Stomach (tissue), 9 donors: Measurements from ENCODE around the gene UBA1. TPM values are rescaled to one million over a fixed set of nuclear protein-coding genes. Genes with fewer than 3 reads are reported as not detected.

ENCODE experiments used
- DNase-seq, 2 donors: peaks; one replicate each; pipeline versions ENCODE4 v3.0.0 to v3.0.0-alpha.2; 2013 to 2019
- H3K27ac ChIP-seq, 5 donors: fragments of 200-600 bp in 4 of 5; sonication (generic) in 4 of 5; one replicate each; pipeline ENCODE4 v1.5.1; 2013 to 2019; ENCODE audit warnings: mild to moderate bottlenecking in 1 of 5, moderate library complexity in 1 of 5
- H3K27me3 ChIP-seq, 3 donors: fragments of 200-600 bp; sonication (generic); one replicate each; pipeline ENCODE4 v1.5.1; 2017 to 2019; ENCODE audit warnings: mixed run types in 1 of 3
- H3K36me3 ChIP-seq, 4 donors: fragments of 200-600 bp; sonication (generic); 1 replicate in 3 of 4; 2 replicates in 1 of 4; pipeline ENCODE4 v1.5.1; 2016 to 2019
- H3K4me1 ChIP-seq, 4 donors: fragments of 200-600 bp; sonication (generic); one replicate each; pipeline ENCODE4 v1.5.1; 2016 to 2019
- H3K4me3 ChIP-seq, 4 donors: fragments of 200-600 bp; sonication (generic) in 3 of 4; one replicate each; pipeline ENCODE4 v1.5.1; 2016 to 2019; ENCODE audit warnings: mild to moderate bottlenecking in 1 of 4
- H3K9me3 ChIP-seq, 4 donors: fragments of 200-600 bp; sonication (generic); one replicate each; pipeline ENCODE4 v1.5.1; 2016 to 2019
- CTCF ChIP-seq, 7 experiments: fragments of 450-650 bp in 4 of 7; fragments of 200-600 bp in 3 of 7; sonication (generic) in 3 of 7; IDR thresholded peaks; one replicate each; pipeline ENCODE4 v1.5.1; 2016 to 2019; ENCODE audit warnings: antibody characterized with exemption in 7 of 7, control low read depth in 2 of 7, mild to moderate bottlenecking in 1 of 7
- EP300 ChIP-seq: sonication (generic); formaldehyde crosslinking; IDR thresholded peaks from one replicate; pipeline ENCODE4 v1.6.1; 2017; ENCODE audit warnings: antibody characterized with exemption
- POLR2A ChIP-seq, 4 donors: fragments of 450-650 bp; IDR thresholded peaks; one replicate each; pipeline ENCODE4 v1.6.1; 2016; ENCODE audit warnings: antibody characterized with exemption in 4 of 4, control low read depth in 2 of 4, mild to moderate bottlenecking in 1 of 4, moderate library complexity in 1 of 4
- POLR2AphosphoS5 ChIP-seq, 3 donors: sonication (generic); formaldehyde crosslinking; IDR thresholded peaks; one replicate each; pipeline ENCODE4 v1.6.1; 2016; ENCODE audit warnings: antibody characterized with exemption in 3 of 3
- WGBS, 5 donors: extraction: QIAGEN DNeasy Blood & Tissue Kit in 3 of 5; methylation state at CpG; one replicate each; pipeline versions ENCODE4 v1.1.5 to v1.1.7; 2013 to 2018; 5-methylcytosine and 5-hydroxymethylcytosine counted together
- intact Hi-C: fragments of 100-400 bp; cut with DNase I; formaldehyde crosslinking; loops from one replicate; pipeline ENCODE4 v1.15.1; 2023; ENCODE audit warnings: low total_unique reads
- polyA plus RNA-seq, 3 donors: library from polyadenylated mRNA; stranded (reverse); fragments of 200-250 nt; gene quantifications; one replicate each; pipeline ENCODE4 v1.2.3, GENCODE V29; 2013
- total RNA-seq, 5 donors: library from RNA; depleted of rRNA; stranded (reverse); fragments of >200 nt; gene quantifications; one replicate each; pipeline versions ENCODE4 v1.1.0 to v1.2.3, GENCODE V29; 2014 to 2016
- donor health status: healthy with polysubstance abuse.
- donor health status: Bipolar disorder and iron deficiency.
- donor health status: healthy.

Gene UBA1
- total and polyA plus RNA-seq, 8 donors: 59.3 to 278 (median 86.9) TPM

DNA sequence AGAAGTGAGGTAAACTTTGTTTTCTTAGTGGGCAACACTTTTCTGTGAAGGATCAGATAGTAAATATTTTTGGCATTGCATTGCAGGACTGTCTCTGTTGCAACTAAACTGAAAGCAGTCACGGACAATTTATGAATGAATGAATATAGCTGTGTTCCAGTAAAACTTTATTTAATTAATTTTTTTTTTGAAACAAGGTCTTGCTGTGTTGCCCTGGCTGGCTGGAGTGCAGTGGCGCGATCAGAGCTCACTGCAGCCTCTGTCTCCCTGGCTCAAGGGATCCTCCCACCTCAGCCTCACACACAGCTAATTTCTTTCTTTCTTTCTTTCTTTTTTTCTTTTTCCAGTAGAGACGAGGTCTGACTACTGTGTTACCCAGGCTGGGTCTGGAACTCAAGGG, 32.8 kb upstream of the UBA1 start:
- H3K9me3 ChIP-seq: peaks cover 0 to 19% (median 9%) of the 10 kb centered on the region in 4 donors
- 71 to 88% (median 83%) methylated on average over 4 of the region's 4 CpGs for WGBS, 5 donors

DNA sequence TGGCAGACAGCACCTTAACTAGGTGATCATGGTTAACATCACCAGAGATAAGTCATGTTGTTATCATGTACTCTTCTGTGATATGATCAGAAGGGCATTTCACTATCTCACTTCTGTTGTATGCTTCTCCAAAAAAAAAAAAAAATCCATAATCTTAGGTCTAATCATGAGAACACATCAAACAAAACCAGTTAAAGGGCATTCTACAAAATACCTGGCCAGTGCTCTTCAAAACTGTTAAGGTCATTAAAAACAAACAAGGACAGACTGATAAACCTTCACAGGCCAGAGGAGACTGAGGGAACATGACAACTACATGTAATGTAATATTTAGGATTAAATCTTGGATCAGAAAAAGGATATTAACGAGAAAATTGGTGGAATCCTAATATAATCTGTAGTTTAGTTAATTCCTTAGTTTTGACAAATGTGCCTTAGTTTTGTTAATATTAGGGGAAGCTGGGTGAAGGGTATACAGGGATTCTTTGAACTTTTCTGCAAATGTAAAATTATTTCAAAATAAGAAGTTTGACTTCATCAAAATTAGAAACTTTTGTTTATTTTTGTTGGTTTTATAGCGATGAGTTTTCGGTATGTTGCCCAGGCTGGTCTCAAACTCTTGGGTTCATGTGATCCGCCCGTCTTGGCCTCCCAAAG, 30.6 kb upstream of the UBA1 start:
- no peak for TF ChIP-seq POLR2A (IDR thresholded peaks at IDR 0.05)
- no peak for TF ChIP-seq POLR2AphosphoS5 (IDR thresholded peaks at IDR 0.05)
- TF ChIP-seq EP300: no peak
- no peak for TF ChIP-seq CTCF (IDR thresholded peaks at IDR 0.05)
- H3K27ac ChIP-seq: no peak overlapping the region
- no peaks in the 10 kb centered on the region for H3K27me3 ChIP-seq
- DNase-seq: no peak
- WGBS, 5 donors: 84 to 99% (median 96%) methylated on average over 5 of the region's 5 CpGs
- H3K4me1 ChIP-seq: no peaks in the 10 kb centered on the region
- intact Hi-C loops: no loop called here
- H3K4me3 ChIP-seq: no peak overlapping the region
- H3K36me3 ChIP-seq: peaks cover 0 to 8% (median 2%) of the 10 kb centered on the region in 4 donors
- peaks cover 0 to 22% (median 9%) of the 10 kb centered on the region in 4 donors for H3K9me3 ChIP-seq

More for the DNA sequence above, 32.8 kb upstream of the UBA1 start:
- Histone ChIP-seq H3K4me3 (no peak overlapping the region), H3K36me3 (peaks cover 0 to 24% (median 16%) of the 10 kb centered on the region in 4 donors), H3K27ac (no peak overlapping the region), H3K27me3 (peaks cover 0 to 8% (median 0%) of the 10 kb centered on the region in 3 donors), H3K4me1 (no peaks in the 10 kb centered on the region)
- TF ChIP-seq POLR2AphosphoS5 (IDR thresholded peaks at IDR 0.05): no peak
- no peak for TF ChIP-seq POLR2A (IDR thresholded peaks at IDR 0.05)
- no peak for TF ChIP-seq EP300
- TF ChIP-seq CTCF (IDR thresholded peaks at IDR 0.05): no peak
- DNase-seq: no peak
- intact Hi-C loops: no loop called here

DNA sequence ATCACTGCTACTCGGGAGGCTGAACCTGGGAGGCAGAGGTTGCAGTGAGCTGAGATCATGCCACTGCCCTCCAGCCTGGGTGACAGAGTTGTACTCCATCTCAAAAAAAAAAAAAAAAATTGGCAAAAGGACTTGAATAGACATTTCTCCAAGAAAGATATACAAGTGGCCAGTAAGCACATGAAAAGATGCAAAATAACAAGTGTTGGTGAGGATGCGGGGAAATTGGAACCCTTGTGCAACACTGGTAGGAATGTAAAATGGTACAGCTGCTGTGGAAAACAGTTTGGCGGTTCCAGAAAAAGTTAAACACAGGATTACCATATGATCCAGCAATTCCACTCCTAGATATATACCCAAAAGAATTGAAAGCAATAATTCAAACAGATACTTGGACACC, 29.2 kb upstream of the UBA1 start:
- WGBS, 5 donors: 93 to 100% (median 99%) methylated on average over 3 of the region's 3 CpGs

DNA sequence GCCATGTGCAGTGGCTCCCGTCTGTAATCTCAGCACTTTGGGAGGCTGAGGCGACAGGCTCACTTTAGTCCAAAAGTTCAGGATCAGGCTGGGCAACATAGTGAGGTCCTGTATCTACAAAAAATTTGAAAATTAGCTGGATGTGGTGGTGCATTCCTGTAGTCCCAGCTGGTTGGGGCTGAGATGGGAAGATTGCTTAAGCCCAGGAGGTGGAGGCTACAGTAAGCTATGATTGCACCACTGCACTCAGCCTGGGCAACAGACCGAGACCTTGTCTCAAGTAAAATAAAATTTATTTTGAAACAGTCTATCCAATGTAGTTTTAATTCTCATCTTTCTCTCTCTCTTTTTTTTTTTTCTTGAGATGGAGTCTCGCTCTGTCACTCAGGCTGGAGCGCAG, 27.5 kb upstream of the UBA1 start:
- Histone ChIP-seq H3K4me1 (no peaks in the 10 kb centered on the region), H3K27ac (no peak overlapping the region), H3K36me3 (peaks cover 0 to 32% (median 24%) of the 10 kb centered on the region in 4 donors), H3K9me3 (peaks cover 0 to 16% (median 5%) of the 10 kb centered on the region in 4 donors), H3K27me3 (peaks cover 0 to 6% (median 0%) of the 10 kb centered on the region in 3 donors), H3K4me3 (no peak overlapping the region)
- intact Hi-C loops: no loop called here
- WGBS, 5 donors: 92 to 96% (median 95%) methylated on average over 5 of the region's 5 CpGs
- peak in 1 of 2 donors; percentile 23 for DNase-seq
- no peak for TF ChIP-seq CTCF (IDR thresholded peaks at IDR 0.05)
- TF ChIP-seq EP300: no peak

More for the DNA sequence above, 29.2 kb upstream of the UBA1 start:
- intact Hi-C loops: no loop called here
- Histone ChIP-seq H3K36me3 (peaks cover 0 to 15% (median 8%) of the 10 kb centered on the region in 4 donors), H3K27me3 (peaks cover 0 to 6% (median 0%) of the 10 kb centered on the region in 3 donors), H3K27ac (no peak overlapping the region), H3K4me3 (no peak overlapping the region), H3K9me3 (peaks cover 0 to 16% (median 5%) of the 10 kb centered on the region in 4 donors), H3K4me1 (no peaks in the 10 kb centered on the region)
- no peak for TF ChIP-seq POLR2A (IDR thresholded peaks at IDR 0.05)
- TF ChIP-seq POLR2AphosphoS5 (IDR thresholded peaks at IDR 0.05): no peak
- TF ChIP-seq CTCF (IDR thresholded peaks at IDR 0.05): no peak
- TF ChIP-seq EP300: no peak
- no peak for DNase-seq
